GM10248 (cell line): ENCODE data around the gene NUP62.
A peak's percentile ranks its signal among the peaks of the same experiment; 100 is the strongest.

Source experiments
- CTCF ChIA-PET: fragments of 300-600 bp; sonication (Branson Sonifier 250); formaldehyde crosslinking; extraction: SDS; loops from one replicate; lab custom pipeline; 2021; ENCODE audit warnings: antibody characterized with exemption; lab: Yijun Ruan, JAX
- POLR2A ChIA-PET: fragments of 350-650 bp; sonication (Branson Sonifier 250); formaldehyde crosslinking; extraction: SDS; loops from one replicate; lab custom pipeline; 2020; ENCODE audit warnings: antibody characterized with exemption; lab: Yijun Ruan, JAX
- DNase-seq: peaks from one replicate; pipeline ENCODE4 v3.0.0; 2012; ENCODE audit errors: extremely low spot score
- TF ChIP-seq, protein P1 (sequence below): IDR thresholded peaks from 2 replicates; pipeline ENCODE4 v1.5.1; 2012; ENCODE audit warnings: mild to moderate bottlenecking, low read depth; ENCODE audit errors: extremely low read depth, missing control alignments, control extremely low read depth

The NUP62 gene

GRCh38 chr19:49889687-49890348 lies 39.5 kb downstream of the NUP62 start:
- peak; percentile 60 for DNase-seq
- ChIA-PET CTCF (interaction anchor here (0.9 to 2.0 kb wide), 8 partner anchors 10 to 38 kb away, joined by 3 to 10 read pairs (median 4); partner anchors contain the start of genes AKT1S1 and TBC1D17), POLR2A (interaction anchor here (1.0 to 1.2 kb wide), 3 partner anchors 13 to 40 kb away, joined by 4 to 9 read pairs (median 8); partner anchors contain the start of genes AKT1S1, ATF5, NUP62 and TBC1D17)

GRCh38 chr19:49889038-49889686 lies 40.1 kb downstream of the NUP62 start:
- TF ChIP-seq, protein P1, sequence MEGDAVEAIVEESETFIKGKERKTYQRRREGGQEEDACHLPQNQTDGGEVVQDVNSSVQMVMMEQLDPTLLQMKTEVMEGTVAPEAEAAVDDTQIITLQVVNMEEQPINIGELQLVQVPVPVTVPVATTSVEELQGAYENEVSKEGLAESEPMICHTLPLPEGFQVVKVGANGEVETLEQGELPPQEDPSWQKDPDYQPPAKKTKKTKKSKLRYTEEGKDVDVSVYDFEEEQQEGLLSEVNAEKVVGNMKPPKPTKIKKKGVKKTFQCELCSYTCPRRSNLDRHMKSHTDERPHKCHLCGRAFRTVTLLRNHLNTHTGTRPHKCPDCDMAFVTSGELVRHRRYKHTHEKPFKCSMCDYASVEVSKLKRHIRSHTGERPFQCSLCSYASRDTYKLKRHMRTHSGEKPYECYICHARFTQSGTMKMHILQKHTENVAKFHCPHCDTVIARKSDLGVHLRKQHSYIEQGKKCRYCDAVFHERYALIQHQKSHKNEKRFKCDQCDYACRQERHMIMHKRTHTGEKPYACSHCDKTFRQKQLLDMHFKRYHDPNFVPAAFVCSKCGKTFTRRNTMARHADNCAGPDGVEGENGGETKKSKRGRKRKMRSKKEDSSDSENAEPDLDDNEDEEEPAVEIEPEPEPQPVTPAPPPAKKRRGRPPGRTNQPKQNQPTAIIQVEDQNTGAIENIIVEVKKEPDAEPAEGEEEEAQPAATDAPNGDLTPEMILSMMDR: no peak
- POLR2A ChIA-PET: interaction anchor here (1.0 kb wide), 1 partner anchor 12 kb away, joined by 3 read pairs; the partner anchor contains the start of gene AKT1S1
- CTCF ChIA-PET: interaction anchor here (1.6 to 2.0 kb wide), 2 partner anchors 13 to 18 kb away, joined by 4 to 7 read pairs; no protein-coding TSS in a partner anchor
- DNase-seq: no peak

More at GRCh38 chr19:49889687-49890348, 39.5 kb downstream of the NUP62 start:
- TF ChIP-seq, protein P1: peak; percentile 79

- TF ChIP-seq, protein P1: no peak
- ChIA-PET POLR2A (interaction anchor here (0.6 to 1.0 kb wide), 4 partner anchors 11 to 32 kb away, joined by 3 to 4 read pairs (median 3); partner anchors contain the start of gene AKT1S1), CTCF (interaction anchor here (1.2 kb wide), 1 partner anchor 9 kb away, joined by 3 read pairs; the partner anchor contains the start of gene IL4I1)
- DNase-seq: no peak
Observed at GRCh38 chr19:49888510-49888824, 40.8 kb downstream of the NUP62 start.

DNA sequence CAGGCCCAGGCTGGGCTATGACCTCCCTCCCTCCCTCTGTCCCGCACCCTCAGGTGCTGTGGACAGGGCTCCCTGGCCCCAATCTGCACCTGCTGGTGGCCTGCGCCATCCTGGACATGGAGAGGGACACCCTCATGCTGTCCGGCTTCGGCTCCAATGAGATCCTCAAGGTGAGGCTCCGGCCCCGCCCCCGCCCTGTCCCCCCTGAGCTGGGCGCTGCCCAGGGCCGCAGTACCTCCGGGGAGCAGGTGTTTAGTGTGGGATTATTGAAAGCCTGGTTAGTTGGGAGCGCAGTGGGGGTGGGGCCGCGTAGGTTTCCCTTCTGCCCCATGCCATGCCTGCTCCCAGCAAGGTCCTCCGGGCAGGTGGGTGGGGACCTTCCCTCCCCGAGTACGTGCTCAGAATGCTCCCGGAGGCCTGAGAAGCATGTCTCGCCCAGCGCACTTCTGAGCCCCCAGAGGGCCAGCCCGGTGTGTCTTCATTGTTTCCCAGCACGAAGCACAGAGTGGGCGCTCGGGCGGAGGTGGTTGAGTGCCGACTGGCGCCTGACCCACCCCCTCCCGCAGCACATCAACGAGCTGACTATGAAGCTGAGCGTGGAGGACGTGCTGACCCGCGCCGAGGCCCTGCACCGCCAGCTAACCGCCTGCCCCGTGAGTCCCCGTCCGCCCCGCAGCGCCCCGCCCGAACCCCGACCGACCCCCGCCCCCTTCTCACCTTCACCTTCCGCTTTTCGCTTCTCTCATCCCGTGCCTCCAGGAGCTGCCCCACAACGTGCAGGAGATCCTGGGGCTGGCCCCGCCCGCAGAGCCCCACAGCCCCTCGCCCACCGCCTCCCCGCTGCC lies 41.4 kb downstream of the NUP62 start:
- POLR2A ChIA-PET: interaction anchor here (0.6 to 1.9 kb wide), 6 partner anchors 10 to 33 kb away, joined by 3 to 6 read pairs (median 3); partner anchors contain the start of gene AKT1S1
- CTCF ChIA-PET: interaction anchor here (1.2 kb wide), 1 partner anchor 9 kb away, joined by 3 read pairs; the partner anchor contains the start of gene IL4I1
- TF ChIP-seq, protein P1: no peak
- DNase-seq: no peak

DNA sequence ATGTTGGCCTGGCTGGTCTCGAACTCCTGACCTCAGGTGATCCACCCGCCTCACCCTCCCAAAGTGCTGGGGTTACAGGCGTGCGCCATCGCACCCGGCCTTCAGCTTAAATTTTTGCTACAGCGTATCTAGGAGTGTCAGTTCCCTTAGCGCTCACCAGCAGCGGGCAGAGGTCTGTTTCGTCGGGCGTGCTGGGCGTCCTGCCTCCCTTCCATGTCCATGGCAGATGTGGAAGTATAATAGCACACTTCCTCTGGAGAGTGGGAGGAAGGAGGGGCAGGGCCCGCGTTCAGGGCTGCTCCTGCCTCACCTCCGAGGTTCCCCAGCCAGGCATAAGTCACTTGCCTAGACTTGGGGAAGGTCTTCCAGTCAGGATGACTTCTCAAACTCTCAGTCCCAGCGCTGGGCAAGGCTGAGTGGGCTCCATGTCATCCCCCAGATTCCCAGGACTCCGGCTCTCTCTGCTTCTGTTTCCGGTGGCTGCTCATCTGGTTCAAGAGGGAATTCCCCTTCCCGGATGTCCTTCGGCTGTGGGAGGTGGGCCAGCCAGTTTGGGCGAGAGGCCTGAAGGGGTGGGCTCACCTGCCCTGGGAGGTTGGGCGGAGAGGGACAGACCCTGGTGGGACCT lies 42.2 kb downstream of the NUP62 start:
- no peak for DNase-seq
- POLR2A ChIA-PET: interaction anchor here (1.9 kb wide), 1 partner anchor 18 kb away, joined by 6 read pairs; no protein-coding TSS in a partner anchor
- TF ChIP-seq, protein P1: no peak
- CTCF ChIA-PET: no interaction called here

DNA sequence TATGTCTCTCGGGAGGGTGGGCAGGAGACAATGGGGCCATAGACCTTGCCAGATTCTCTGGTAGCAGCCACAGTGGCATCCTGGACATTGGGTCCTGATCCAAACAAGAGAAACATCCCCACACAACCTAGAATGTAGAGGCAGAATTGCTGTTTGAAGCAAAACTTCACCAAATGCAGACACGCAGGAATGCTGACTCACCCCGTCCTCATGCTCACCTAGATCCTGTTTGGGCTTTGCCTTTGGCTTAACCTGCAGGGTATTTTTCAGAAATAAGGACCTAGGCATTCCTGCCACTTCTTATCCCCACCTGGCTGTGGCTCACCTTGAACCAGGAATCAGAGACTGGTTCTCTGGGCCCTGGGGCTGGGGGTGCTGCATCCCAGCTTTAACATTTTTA lies 44.5 kb downstream of the NUP62 start:
- DNase-seq: no peak
- ChIA-PET CTCF (interaction anchor here (1.9 kb wide), 1 partner anchor 9 kb away, joined by 5 read pairs; no protein-coding TSS in a partner anchor), POLR2A (no interaction called here)
- TF ChIP-seq, protein P1: no peak
